Measurements from ENCODE around the gene ANO2. TPM values are rescaled to one million over a fixed set of nuclear protein-coding genes. Genes with fewer than 3 reads are reported as not detected.

The ANO2 gene
- total and polyA plus RNA-seq, 2 experiments from 2014 or later = 2.3 to 4.6 TPM

DNA sequence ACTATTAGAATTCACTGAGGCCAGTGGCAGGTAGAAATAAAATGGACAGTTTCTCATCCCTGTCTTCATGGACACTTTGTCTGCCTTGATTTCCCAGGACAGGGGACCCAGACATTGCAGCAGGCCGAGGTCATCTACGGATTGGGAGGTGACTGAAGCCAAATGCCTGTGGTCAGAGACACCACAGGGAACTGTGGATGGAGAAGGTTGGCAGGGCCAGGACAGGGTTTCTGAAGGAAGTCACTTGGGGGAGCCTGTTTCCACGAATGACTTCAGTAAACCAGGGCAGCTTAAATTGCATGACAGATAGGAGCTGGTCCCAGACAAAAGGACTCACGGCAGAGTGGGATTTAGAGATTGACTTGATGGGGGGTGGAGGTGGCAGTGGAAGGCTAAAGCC is 288.2 kb downstream of the ANO2 start:
- Histone ChIP-seq H4K20me1 (replicated peaks; ENCODE audit: insufficient read depth) (no peaks in the 10 kb centered on the region), H3K27ac (ENCODE audit: low read depth) (no peak overlapping the region), H3K4me3 (no peak overlapping the region), H3K4me2 (no peak overlapping the region), H3K9me2 (ENCODE audit: insufficient read depth) (no peaks in the 10 kb centered on the region; the same call in 1 of the 2 replicates), H3F3A (replicated peaks; ENCODE audit: low read depth) (no peaks in the 10 kb centered on the region), H3K79me2 (replicated peaks; ENCODE audit: insufficient read depth) (no peaks in the 10 kb centered on the region), H2AFZ (no peak overlapping the region), H3K4me1 (ENCODE audit: insufficient read depth) (no peaks in the 10 kb centered on the region), H3K27me3 (ENCODE audit: insufficient read depth) (no peaks in the 10 kb centered on the region), H3K36me3 (ENCODE audit: insufficient read depth) (no peaks in the 10 kb centered on the region)
- no peaks in the 10 kb centered on the region for H3K36me3 Mint-ChIP-seq (ENCODE audit: low read depth)
- no peak for TF ChIP-seq CTCF (conservative IDR thresholded peaks at IDR 0.05; ENCODE audit: low read depth in 2 of 2)
- no peak for TF ChIP-seq EZH2 (IDR thresholded peaks at IDR 0.05; ENCODE audit: low read depth, unreplicated experiment)
- TF ChIP-seq POLR2AphosphoS5 (IDR thresholded peaks at IDR 0.05; ENCODE audit: low read depth) = no peak
- TF ChIP-seq JUNB (IDR thresholded peaks at IDR 0.05; ENCODE audit: unreplicated experiment) = no peak
- no peak for TF ChIP-seq EZH2phosphoT487 (IDR thresholded peaks at IDR 0.05; ENCODE audit: unreplicated experiment)
- no peak for TF ChIP-seq ZNF114 (CRISPR knock-in tag; IDR thresholded peaks at IDR 0.05)
- TF ChIP-seq CREB1 (CRISPR knock-in tag; IDR thresholded peaks at IDR 0.05; ENCODE audit: low read depth) = no peak
- no peak for TF ChIP-seq NANOG (IDR thresholded peaks at IDR 0.05; ENCODE audit: borderline replicate concordance)
- TF ChIP-seq STAT1 (IDR thresholded peaks at IDR 0.05; ENCODE audit: unreplicated experiment) = no peak
- no peak for TF ChIP-seq ZNF462 (CRISPR knock-in tag; IDR thresholded peaks at IDR 0.05)
- ATAC-seq (no peak), DNase-seq (ENCODE audit: low spot score) (no peak)
- H3K27me3 Mint-ChIP-seq (ENCODE audit: insufficient read depth, low read depth, poor library complexity) = no peaks in the 10 kb centered on the region
- H3K4me1 Mint-ChIP-seq = no peaks in the 10 kb centered on the region
- H3K9me3 Mint-ChIP-seq = no peaks in the 10 kb centered on the region
- H3K4me3 Mint-ChIP-seq = no peak overlapping the region
- H3K27ac Mint-ChIP-seq = no peak overlapping the region

Measured in GM23338 (cell line).